WI38 (cell line): ENCODE measurements around the gene KIT.
A peak's percentile ranks its signal among the peaks of the same experiment; 100 is the strongest.

ENCODE experiments used
- H3K4me3 ChIP-seq: 2 replicates; pipeline ENCODE4 v1.5.1; 2011; ENCODE audit warnings: low read depth, mild to moderate bottlenecking, control low read depth, low read length
- CTCF ChIP-seq: IDR thresholded peaks from 2 replicates; pipeline ENCODE4 v1.5.1; 2012; ENCODE audit warnings: low read depth, mild to moderate bottlenecking, control low read depth, low read length

Gene KIT

GRCh38 chr4:54676658-54677057, 18.9 kb downstream of the KIT start:
- H3K4me3 ChIP-seq, result no peak overlapping the region

GRCh38 chr4:54677416-54677815, 19.7 kb downstream of the KIT start:
- TF ChIP-seq CTCF, result no peak
- H3K4me3 ChIP-seq, result no peak overlapping the region

More at GRCh38 chr4:54676658-54677057, 18.9 kb downstream of the KIT start:
- TF ChIP-seq CTCF, result no peak

GRCh38 chr4:54677853-54678650, 20.3 kb downstream of the KIT start:
- no peak for TF ChIP-seq CTCF
- no peak overlapping the region for H3K4me3 ChIP-seq

GRCh38 chr4:54678826-54679225, 21.1 kb downstream of the KIT start:
- TF ChIP-seq CTCF, result no peak
- no peak overlapping the region for H3K4me3 ChIP-seq

GRCh38 chr4:54679813-54680212, 22.1 kb downstream of the KIT start:
- no peak for TF ChIP-seq CTCF
- H3K4me3 ChIP-seq, result no peak overlapping the region

- TF ChIP-seq CTCF, result peak; percentile 23
- no peak overlapping the region for H3K4me3 ChIP-seq
Measured at GRCh38 chr4:54683616-54684346, 26.0 kb downstream of the KIT start.

GRCh38 chr4:54685810-54686209, 28.1 kb downstream of the KIT start:
- H3K4me3 ChIP-seq, result no peak overlapping the region
- no peak for TF ChIP-seq CTCF
